Stimulated activated CD4-positive, alpha-beta T cell treated with anti-CD3 and anti-CD28 coated beads, TNF-alpha, amount 100 ng/mL, for 1 hour (primary cell): ENCODE measurements around the gene SPRYD3.
"Not testable (repeated sequence)": the region's sequence is repeated elsewhere in the genome, so short reads cannot be mapped to it uniquely, and the experiment has no call there.

Experiments used
- DNase-seq, 3 donors: peaks; one replicate each; pipeline ENCODE4 v3.0.0-alpha.2; 2020; ENCODE audit warnings: low read depth in 3 of 3, low spot score in 1 of 3

The SPRYD3 gene

DNA sequence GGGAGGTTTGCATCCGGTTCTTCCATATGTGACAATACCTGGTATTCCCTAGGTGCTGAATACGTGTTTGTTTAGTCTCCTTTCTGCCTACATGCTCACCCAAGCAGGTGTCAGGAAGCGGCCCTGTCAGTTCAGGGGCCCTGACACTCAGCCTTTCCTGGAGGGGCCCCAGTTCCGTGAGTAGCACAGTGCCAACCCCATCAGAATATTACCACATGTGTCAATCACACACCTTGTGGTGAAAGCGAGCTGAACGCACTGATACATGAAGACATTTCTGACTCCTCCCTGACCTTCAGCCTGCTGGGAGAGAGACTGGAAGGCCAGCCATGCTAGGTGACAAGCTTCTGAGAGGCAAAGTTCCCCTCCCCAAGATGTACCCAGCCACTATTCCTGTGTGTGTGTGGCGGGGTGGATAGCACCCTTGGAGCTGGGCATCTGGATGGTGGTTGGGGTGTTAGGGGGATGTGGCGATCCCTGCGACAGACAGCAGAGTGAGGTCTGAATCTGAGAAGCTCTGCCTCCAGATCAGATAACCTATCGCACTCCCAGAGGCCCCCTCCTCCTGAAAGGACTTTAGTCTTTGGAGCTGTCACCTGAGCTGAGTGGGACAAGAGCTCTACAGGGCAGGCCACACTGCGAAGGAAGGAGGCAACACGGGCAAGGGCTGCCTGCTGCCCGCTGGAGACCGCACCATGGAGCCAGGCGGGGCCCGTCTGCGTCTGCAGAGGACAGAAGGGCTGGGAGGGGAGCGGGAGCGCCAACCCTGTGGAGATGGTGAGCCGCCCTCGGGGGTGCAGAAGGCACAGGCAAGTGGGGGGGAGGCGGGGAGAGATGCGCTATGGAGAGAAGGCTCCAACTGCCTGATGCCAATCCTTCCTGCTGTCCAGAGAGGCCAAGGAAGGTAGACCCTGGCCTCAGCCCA is 24.0 kb upstream of the SPRYD3 start, which contains the start of gene SOAT2:
SOAT2 (plus strand) TSS at position 604 of the 925 bp plus-strand sequence; CDS start at position 696, 92 bp downstream.
- no peak for DNase-seq

GRCh38 chr12:53101931-53102781 is 23.0 kb upstream of the SPRYD3 start:
- no peak for DNase-seq

GRCh38 chr12:53101266-53101665 is 22.1 kb upstream of the SPRYD3 start:
- DNase-seq, result no peak

- no peak for DNase-seq
These were observed 21.4 kb upstream of the SPRYD3 start for GRCh38 chr12:53100466-53101151.

DNA sequence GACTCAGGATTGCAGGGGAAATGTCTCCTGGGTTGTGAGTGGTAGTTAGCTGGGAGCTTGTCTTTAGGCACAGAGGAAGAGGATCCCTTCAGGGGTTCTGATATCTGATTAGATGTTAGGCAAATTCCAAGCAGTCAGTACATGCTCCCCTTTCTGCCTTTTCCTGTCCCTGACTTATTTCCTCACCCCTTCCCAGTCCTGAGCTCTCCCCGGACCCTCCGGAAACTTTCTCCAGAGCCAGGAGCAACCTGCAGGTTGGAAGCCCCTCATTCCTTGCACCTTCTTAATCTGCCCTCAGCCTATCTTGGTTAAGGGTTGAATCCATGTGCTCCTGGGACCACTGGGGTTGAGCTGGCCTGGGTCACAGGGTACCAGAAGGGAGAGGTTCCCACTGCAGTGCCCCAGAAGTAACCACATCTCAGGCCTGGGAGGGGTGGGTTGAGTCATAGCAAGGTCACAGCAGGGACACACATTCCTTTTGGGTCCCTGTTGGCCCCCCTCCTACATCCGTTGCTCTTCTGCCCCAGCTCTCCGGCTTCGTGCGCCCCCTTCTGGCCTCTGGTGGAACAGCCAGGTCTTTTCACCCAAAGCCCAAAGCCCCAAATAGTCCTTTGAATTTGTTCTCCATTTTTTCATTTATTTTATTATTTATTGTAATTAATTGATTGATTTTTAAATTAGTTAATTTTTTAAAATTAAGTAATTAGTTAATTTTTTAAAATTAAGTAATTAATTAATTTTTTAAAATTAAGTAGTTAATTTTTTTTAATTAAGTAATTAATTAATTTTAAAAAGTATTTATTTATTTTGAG is 20.1 kb upstream of the SPRYD3 start:
- peak; percentile 69 to 88 (median 78) for DNase-seq

- DNase-seq, result no peak
These were observed 19.3 kb upstream of the SPRYD3 start for GRCh38 chr12:53098354-53098981.

DNA sequence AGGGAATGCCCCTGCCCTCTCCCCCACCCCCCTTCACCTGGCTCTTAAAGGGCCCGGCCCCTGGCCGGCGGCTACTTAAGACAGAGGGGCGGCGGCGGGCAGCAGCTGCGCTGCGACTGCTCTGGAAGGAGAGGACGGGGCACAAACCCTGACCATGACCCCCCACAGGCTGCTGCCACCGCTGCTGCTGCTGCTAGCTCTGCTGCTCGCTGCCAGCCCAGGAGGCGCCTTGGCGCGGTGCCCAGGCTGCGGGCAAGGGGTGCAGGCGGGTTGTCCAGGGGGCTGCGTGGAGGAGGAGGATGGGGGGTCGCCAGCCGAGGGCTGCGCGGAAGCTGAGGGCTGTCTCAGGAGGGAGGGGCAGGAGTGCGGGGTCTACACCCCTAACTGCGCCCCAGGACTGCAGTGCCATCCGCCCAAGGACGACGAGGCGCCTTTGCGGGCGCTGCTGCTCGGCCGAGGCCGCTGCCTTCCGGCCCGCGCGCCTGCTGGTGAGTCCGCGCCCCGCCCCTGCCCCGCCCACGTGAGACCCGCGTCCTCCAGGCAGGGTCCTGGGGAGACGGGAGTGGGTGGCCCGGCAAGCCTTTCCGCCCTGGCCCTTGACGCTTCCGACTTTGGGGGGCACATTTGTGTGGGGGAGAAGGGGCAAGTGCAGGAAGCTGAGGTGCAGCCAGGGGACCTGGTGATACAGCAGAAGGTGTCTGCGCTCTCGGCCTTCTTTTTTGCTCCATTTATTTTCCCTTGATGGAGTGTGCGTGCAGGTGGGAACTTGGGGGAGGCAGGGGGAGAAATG is 18.6 kb upstream of the SPRYD3 start, which contains the start of gene IGFBP6:
IGFBP6 (plus strand) TSS at position 104 of the 790 bp plus-strand sequence; CDS start at position 155, 51 bp downstream.
- peak in 2 of 3 donors; percentile 13 to 42 for DNase-seq

DNA sequence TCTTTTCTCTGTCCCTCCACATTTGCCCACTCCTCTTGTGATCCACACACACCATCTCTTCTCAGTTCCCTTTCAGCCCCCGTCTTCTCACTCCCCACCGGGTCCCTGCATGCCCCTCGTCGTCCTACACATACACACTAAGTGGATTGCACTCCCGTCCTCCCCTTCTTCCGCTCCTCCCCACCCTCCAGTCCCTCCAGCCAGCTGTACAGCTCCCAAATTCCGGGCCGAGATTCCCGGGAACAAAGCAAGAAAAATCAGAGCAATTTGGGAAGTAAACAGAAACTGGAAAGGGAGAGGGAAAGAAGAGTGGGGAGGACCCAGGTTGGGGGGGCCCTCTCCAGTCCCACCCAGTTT is 18.0 kb upstream of the SPRYD3 start:
- DNase-seq, result no peak

DNA sequence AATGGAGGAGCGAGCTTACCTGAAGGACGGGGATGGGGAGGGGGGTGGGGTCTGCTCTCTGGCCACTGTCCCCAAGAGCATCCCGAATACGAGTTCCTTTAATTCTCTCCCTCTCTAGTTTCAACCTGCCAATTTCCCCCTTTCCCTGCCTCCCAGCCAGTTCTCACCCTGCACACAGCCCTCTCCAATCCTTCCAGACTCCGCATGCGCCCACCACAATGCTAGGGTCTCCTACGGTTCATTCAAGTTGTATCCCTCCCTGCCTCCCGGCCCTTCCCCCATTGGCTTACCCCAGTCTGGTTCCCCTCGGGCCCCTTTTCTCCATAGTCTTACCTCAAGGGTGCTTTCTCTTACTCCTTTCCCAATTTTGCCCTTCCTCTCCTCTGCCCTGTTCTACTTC is 17.6 kb upstream of the SPRYD3 start:
- DNase-seq, result no peak

- no peak for DNase-seq
These were observed 17.0 kb upstream of the SPRYD3 start for GRCh38 chr12:53096089-53096741.

GRCh38 chr12:53095596-53095895 is 16.4 kb upstream of the SPRYD3 start:
- not testable (repeated sequence) for DNase-seq

DNA sequence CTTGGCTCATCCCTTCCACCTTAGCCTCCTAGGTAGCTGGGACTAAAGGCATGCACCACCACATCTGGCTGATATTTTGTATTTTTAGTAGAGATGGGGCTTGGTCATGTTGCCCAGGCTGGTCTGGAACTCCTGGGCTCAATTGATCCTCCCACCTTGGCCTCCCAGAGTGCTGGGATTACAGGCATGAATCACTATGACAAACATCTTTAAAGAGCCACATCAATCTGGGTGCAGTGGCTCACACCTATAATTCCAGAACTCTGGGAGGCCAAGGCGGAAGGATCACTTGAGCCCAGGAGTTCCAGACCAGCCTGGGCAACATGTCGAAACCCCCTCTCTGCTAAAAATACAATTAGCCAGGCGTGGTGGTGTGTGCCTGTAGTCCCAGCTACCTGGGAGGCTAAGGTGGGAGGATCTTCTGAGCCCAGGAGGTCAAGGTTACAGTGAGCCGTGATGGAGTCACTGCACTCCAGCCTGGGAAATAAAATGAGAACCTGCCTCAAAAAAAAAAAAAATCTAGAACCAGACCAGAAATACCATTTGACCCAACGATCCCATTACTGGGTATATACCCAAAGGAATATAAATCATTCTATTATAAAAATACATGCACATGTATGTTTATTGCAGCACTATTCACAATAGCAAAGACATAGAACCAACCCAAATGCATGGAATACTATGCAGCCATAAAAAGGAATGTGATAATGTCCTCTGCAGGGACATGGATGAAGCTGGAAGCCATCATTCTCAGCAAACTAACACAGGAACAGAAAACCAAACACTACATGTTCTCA is 15.8 kb upstream of the SPRYD3 start:
- not testable (repeated sequence) for DNase-seq

DNA sequence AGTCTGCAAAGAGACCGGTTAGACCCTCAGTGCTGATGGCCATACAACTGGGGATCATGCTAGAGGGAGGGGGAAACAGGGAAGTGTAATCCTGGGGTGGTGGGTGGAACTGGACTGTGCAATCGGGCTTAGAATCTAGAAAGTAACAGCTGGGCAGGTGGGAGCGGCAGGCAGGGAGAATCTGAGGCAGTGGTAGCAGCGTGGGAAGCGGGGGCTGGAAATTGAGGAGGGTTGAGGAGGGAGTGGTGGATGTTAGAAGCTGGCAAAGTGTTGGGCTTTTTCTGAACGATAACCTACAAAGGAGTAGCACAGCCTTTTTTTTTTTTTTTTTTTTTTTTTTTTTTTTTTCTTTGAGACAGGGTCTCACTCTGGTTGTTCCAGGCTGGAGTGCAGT is 15.2 kb upstream of the SPRYD3 start:
- no peak for DNase-seq

DNA sequence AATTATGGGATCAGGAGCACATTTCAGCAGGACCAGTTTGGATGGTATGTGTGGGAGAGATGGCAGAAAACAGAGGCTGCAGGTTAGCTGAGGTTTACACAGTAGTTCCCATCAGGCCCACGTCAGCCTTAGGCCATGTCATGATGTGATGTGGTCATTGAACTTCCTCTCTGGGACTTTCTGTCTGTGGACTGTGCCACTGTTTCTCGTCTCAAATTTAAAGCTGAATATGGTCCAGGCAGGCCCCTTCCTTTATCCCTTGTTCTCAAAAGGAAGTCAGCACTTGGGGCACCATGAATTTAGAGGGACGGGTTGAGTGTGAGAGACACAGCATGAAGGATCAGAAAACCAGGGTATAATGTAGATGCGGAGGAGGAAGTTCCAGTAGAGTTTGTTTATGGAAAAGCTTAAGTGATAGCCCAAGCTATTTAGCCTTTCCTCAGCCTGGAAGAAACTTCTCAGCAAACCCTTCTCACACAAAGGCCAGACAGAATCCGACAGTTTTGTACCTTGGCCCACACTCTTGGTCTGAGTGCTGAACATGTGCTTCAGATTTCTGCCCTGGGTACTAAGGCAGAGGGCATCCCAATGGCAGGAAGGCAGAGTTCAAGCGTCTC is 14.7 kb upstream of the SPRYD3 start:
- no peak for DNase-seq

GRCh38 chr12:53091756-53092155 is 12.6 kb upstream of the SPRYD3 start:
- DNase-seq, result no peak

GRCh38 chr12:53090554-53090953 is 11.4 kb upstream of the SPRYD3 start:
- DNase-seq, result no peak

DNA sequence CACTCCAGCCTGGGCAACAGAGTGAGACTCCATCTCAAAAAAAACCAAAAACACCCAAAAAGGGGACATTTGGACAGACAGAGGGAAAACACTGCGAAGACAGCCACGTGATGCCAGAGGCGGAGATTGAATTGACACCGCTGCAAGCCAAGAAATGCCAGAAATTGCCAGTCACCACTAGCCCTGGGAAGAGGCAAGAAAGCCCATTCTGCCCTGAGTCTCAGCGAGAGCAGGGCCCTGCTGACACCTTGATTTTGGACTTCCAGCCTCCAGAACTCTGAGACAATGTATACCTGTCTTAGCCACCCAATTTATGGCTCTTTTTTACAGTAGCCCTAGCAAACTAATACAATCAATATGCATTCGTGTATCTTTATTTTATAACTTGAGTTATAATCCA is 10.9 kb upstream of the SPRYD3 start:
- no peak for DNase-seq

GRCh38 chr12:53086361-53086760 is 7.2 kb upstream of the SPRYD3 start:
- DNase-seq, result no peak
